Keratinocyte (primary cell): ENCODE results near the gene DCBLD2. TPM values are rescaled to one million over a fixed set of nuclear protein-coding genes. Genes with fewer than 3 reads are reported as not detected.

Source experiments
- DNase-seq: peaks from one replicate; pipeline ENCODE4 v3.0.0-alpha.2; 2011; ENCODE audit warnings: low read depth, missing footprints, low spot score
- FAIRE-seq: peaks from 2 replicates; lab custom pipeline; 2011; peaks lifted over from hg19 to GRCh38; lab: Jason Lieb, UNC
- H2AFZ ChIP-seq: 2 replicates; pipeline ENCODE4 v1.6.0; 2012; ENCODE audit warnings: low read length, control low read depth, inconsistent platforms; ENCODE audit not compliant: control insufficient read depth
- H3K27ac ChIP-seq: 2 replicates; pipeline ENCODE4 v1.5.1; 2011; ENCODE audit warnings: low read length; ENCODE audit not compliant: control insufficient read depth, insufficient read depth
- H3K27me3 ChIP-seq: 3 replicates; pipeline ENCODE4 v1.6.0; 2011; ENCODE audit warnings: low read length; ENCODE audit not compliant: control insufficient read depth, insufficient read depth; ENCODE audit errors: extremely low read depth
- H3K36me3 ChIP-seq, 2 experiments: 2 replicates in 1 of 2; 3 replicates in 1 of 2; pipeline ENCODE4 v1.5.1; 2011; ENCODE audit warnings: low read length in 2 of 2, mild to moderate bottlenecking in 1 of 2; ENCODE audit not compliant: control insufficient read depth in 2 of 2, insufficient read depth in 2 of 2; ENCODE audit errors: extremely low read depth in 1 of 2
- H3K4me1 ChIP-seq: 3 replicates; pipeline ENCODE4 v1.5.1; 2011; ENCODE audit warnings: low read length; ENCODE audit not compliant: control insufficient read depth, insufficient read depth; ENCODE audit errors: extremely low read depth
- H3K4me2 ChIP-seq: 3 replicates; pipeline ENCODE4 v1.6.0; 2011; ENCODE audit warnings: low read depth, low read length; ENCODE audit not compliant: control insufficient read depth, insufficient read depth; ENCODE audit errors: extremely low read depth
- H3K4me3 ChIP-seq, 3 experiments: fragments of 200-600 bp in 1 of 3; sonication (generic) in 1 of 3; 2 replicates in 2 of 3; 3 replicates in 1 of 3; pipeline ENCODE4 v1.5.1; 2011 to 2016; ENCODE audit warnings: low read length in 3 of 3, mild to moderate bottlenecking in 3 of 3, control low read depth in 2 of 3, inconsistent platforms in 1 of 3, low read depth in 1 of 3, mixed read lengths in 1 of 3, mixed run types in 1 of 3, moderate library complexity in 1 of 3; ENCODE audit not compliant: control insufficient read depth in 2 of 3, insufficient read depth in 2 of 3; ENCODE audit errors: extremely low read depth in 1 of 3
- H3K79me2 ChIP-seq: 2 replicates; pipeline ENCODE4 v1.6.0; 2012; ENCODE audit warnings: low read length; ENCODE audit not compliant: control insufficient read depth, insufficient read depth
- H3K9ac ChIP-seq: 3 replicates; pipeline ENCODE4 v1.6.0; 2011; ENCODE audit warnings: low read length; ENCODE audit not compliant: control insufficient read depth, insufficient read depth; ENCODE audit errors: extremely low read depth
- H3K9me1 ChIP-seq: 3 replicates; pipeline ENCODE4 v1.6.0; 2011; ENCODE audit warnings: low read length; ENCODE audit not compliant: control insufficient read depth, insufficient read depth; ENCODE audit errors: extremely low read depth
- H3K9me3 ChIP-seq: 2 replicates; pipeline ENCODE4 v1.5.1; 2012; ENCODE audit warnings: low read depth, low read length; ENCODE audit not compliant: control insufficient read depth
- H4K20me1 ChIP-seq: 3 replicates; pipeline ENCODE4 v1.6.0; 2011; ENCODE audit warnings: low read length; ENCODE audit not compliant: control insufficient read depth, insufficient read depth; ENCODE audit errors: extremely low read depth
- CTCF ChIP-seq, 3 experiments: IDR thresholded peaks in 1 of 3; conservative IDR thresholded peaks in 1 of 3; optimal IDR thresholded peaks in 1 of 3; 2 replicates in 2 of 3; 3 replicates in 1 of 3; pipeline versions ENCODE3 to v1.5.1; 2011; ENCODE audit warnings: low read length in 3 of 3, mild to moderate bottlenecking in 3 of 3, moderate library complexity in 2 of 3, control low read depth in 1 of 3, inconsistent platforms in 1 of 3; ENCODE audit not compliant: insufficient read depth in 2 of 3; ENCODE audit errors: extremely low read depth in 1 of 3
- EZH2 ChIP-seq: IDR thresholded peaks from one replicate; pipeline ENCODE4 v1.6.1; 2012; ENCODE audit warnings: inconsistent platforms, mild to moderate bottlenecking, low read length, moderate library complexity
- dilution Hi-C: fragments of 300-500 bp; cut with MboI; formaldehyde crosslinking; loops from one replicate; pipeline ENCODE4 v1.7.0; 2020; ENCODE audit warnings: low sequenced_read_pairs; ENCODE audit not compliant: extremely low pct_ligation_motif_present
- polyA plus RNA-seq, 5 experiments: library from polyadenylated mRNA; depleted of rRNA in 3 of 5; stranded (reverse) in 3 of 5; stranded (forward) in 1 of 5; unstranded in 1 of 5; fragments of >200 nt; gene quantifications; 1 replicate in 1 of 5; 2 replicates in 3 of 5; 3 replicates in 1 of 5; pipeline versions ENCODE4 v1.2.1 to v1.2.3, GENCODE V29; 2011 to 2012; ENCODE audit warnings: missing spikeins in 2 of 5, low read depth in 1 of 5, low replicate concordance in 1 of 5

DCBLD2 gene
- polyA plus RNA-seq, 1 donor (not counting 4 experiments of a cell fraction or from before 2014, with no cell fraction given) = 465 TPM

- FAIRE-seq = no peak
- Histone ChIP-seq H3K9me1 (no peaks in the 10 kb centered on the region), H3K27me3 (no peaks in the 10 kb centered on the region), H3K4me1 (no peaks in the 10 kb centered on the region), H3K27ac (no peak overlapping the region), H4K20me1 (no peaks in the 10 kb centered on the region), H3K36me3 (no peaks in the 10 kb centered on the region), H3K4me2 (no peak overlapping the region), H3K9me3 (no peaks in the 10 kb centered on the region), H3K79me2 (no peaks in the 10 kb centered on the region), H3K4me3 (no peak overlapping the region), H3K9ac (no peak overlapping the region), H2AFZ (no peak overlapping the region)
- DNase-seq = no peak
- dilution Hi-C loops = no loop called here
- TF ChIP-seq EZH2 = no peak
- no peak for TF ChIP-seq CTCF (optimal IDR thresholded peaks at IDR 0.05 in 1 of 3, IDR thresholded peaks at IDR 0.05 in 1 of 3, conservative IDR thresholded peaks at IDR 0.05 in 1 of 3; ENCODE audit: extremely low read depth in 1 of 3, insufficient read depth in 2 of 3, low read length in 3 of 3)
Measured at GRCh38 chr3:98754483-98754882, 147.0 kb downstream of the DCBLD2 start.

GRCh38 chr3:98750276-98750919 is 151.1 kb downstream of the DCBLD2 start:
- H2AFZ ChIP-seq = no peak overlapping the region
- no peaks in the 10 kb centered on the region for H3K27me3 ChIP-seq
- DNase-seq (no peak), FAIRE-seq (peak; percentile 9)
- H3K79me2 ChIP-seq = peaks cover 1% of the 10 kb centered on the region
- H3K9me3 ChIP-seq = no peaks in the 10 kb centered on the region
- no peaks in the 10 kb centered on the region for H3K4me1 ChIP-seq
- H3K9ac ChIP-seq = no peak overlapping the region
- no peak for TF ChIP-seq CTCF (optimal IDR thresholded peaks at IDR 0.05 in 1 of 3, IDR thresholded peaks at IDR 0.05 in 1 of 3, conservative IDR thresholded peaks at IDR 0.05 in 1 of 3; ENCODE audit: extremely low read depth in 1 of 3, insufficient read depth in 2 of 3, low read length in 3 of 3)
- TF ChIP-seq EZH2 = no peak
- H3K27ac ChIP-seq = no peak overlapping the region
- H3K36me3 ChIP-seq = no peaks in the 10 kb centered on the region
- H3K4me3 ChIP-seq = no peak overlapping the region
- H3K4me2 ChIP-seq = no peak overlapping the region
- H4K20me1 ChIP-seq = no peaks in the 10 kb centered on the region
- dilution Hi-C loops = no loop called here
- H3K9me1 ChIP-seq = no peaks in the 10 kb centered on the region
